Left kidney (tissue), 2 donors: ENCODE data around the gene CSTF1. TPM values are rescaled to one million over a fixed set of nuclear protein-coding genes. Genes with fewer than 3 reads are reported as not detected.

ENCODE experiments used
- DNase-seq: peaks from one replicate; pipeline ENCODE4 v3.0.0-alpha.2; 2013
- polyA plus RNA-seq: library from polyadenylated mRNA; unstranded; fragments of 120-200 nt; gene quantifications from one replicate; pipeline ENCODE4 v1.2.1, GENCODE V29; 2013; ENCODE audit not compliant: insufficient read length

The CSTF1 gene
- polyA plus RNA-seq, 1 donor, result 45.4 TPM

- DNase-seq, result no peak
Measured at GRCh38 chr20:56454754-56455153, 62.3 kb downstream of the CSTF1 start.

Other genes with a start within 250 kb of the CSTF1 start
- gene MC3R, start 143.9 kb upstream of the CSTF1 start, polyA plus RNA-seq, result not detected
- gene FAM210B, start 33.7 kb upstream of the CSTF1 start, polyA plus RNA-seq, result 40.7 TPM
- 22.2 TPM for gene AURKA, start 430 bp upstream of the CSTF1 start, polyA plus RNA-seq
- 3.6 TPM for gene CASS4, start 19.6 kb downstream of the CSTF1 start, polyA plus RNA-seq
- 128 TPM for gene RTF2, start 76.0 kb downstream of the CSTF1 start, polyA plus RNA-seq
- gene FAM209A, start 132.1 kb downstream of the CSTF1 start, polyA plus RNA-seq, result 0.65 TPM
- gene FAM209B, start 140.6 kb downstream of the CSTF1 start, polyA plus RNA-seq, result 0.55 TPM
- gene TFAP2C, start 236.7 kb downstream of the CSTF1 start, polyA plus RNA-seq, result 1.1 TPM